HEK293 (cell line): Measurements from ENCODE around the gene ESRRA.
A peak's percentile ranks its signal among the peaks of the same experiment; 100 is the strongest.

ENCODE experiments used
- EGR2 ChIP-seq: fragments of 450-650 bp; formaldehyde crosslinking; IDR thresholded peaks from 2 replicates; pipeline ENCODE4 v1.5.1; 2016; ENCODE audit warnings: low read depth, missing biosample characterization, missing genetic modification characterization
- KLF1 ChIP-seq: fragments of 450-650 bp; formaldehyde crosslinking; IDR thresholded peaks from 2 replicates; pipeline ENCODE4 v1.5.1; 2016; ENCODE audit warnings: missing biosample characterization, missing genetic modification characterization
- KLF7 ChIP-seq: fragments of 450-650 bp; formaldehyde crosslinking; IDR thresholded peaks from 2 replicates; pipeline ENCODE4 v1.5.1; 2016; ENCODE audit warnings: missing biosample characterization, missing genetic modification characterization, borderline replicate concordance
- SETDB1 ChIP-seq: IDR thresholded peaks from one replicate; pipeline ENCODE4 v1.6.1; 2017; ENCODE audit warnings: mild to moderate bottlenecking, low read length, moderate library complexity, mixed read lengths; ENCODE audit not compliant: insufficient read length
- SP2 ChIP-seq: fragments of 450-650 bp; formaldehyde crosslinking; IDR thresholded peaks from 2 replicates; pipeline ENCODE4 v1.5.1; 2016; ENCODE audit warnings: missing biosample characterization, missing genetic modification characterization
- YY2 ChIP-seq: fragments of 450-650 bp; formaldehyde crosslinking; IDR thresholded peaks from 2 replicates; pipeline ENCODE4 v1.5.1; 2016; ENCODE audit warnings: missing biosample characterization, missing genetic modification characterization
- ZBTB8A ChIP-seq: fragments of 450-650 bp; formaldehyde crosslinking; IDR thresholded peaks from 2 replicates; pipeline ENCODE4 v1.5.1; 2016; ENCODE audit warnings: missing biosample characterization, missing genetic modification characterization
- ZNF121 ChIP-seq: fragments of 450-650 bp; formaldehyde crosslinking; IDR thresholded peaks from 2 replicates; pipeline ENCODE4 v1.5.1; 2016; ENCODE audit warnings: missing biosample characterization, missing genetic modification characterization
- ZNF174 ChIP-seq: fragments of 450-650 bp; formaldehyde crosslinking; IDR thresholded peaks from 2 replicates; pipeline ENCODE4 v1.5.0; 2017; ENCODE audit warnings: missing biosample characterization, mild to moderate bottlenecking, missing genetic modification characterization
- ZNF184 ChIP-seq: fragments of 450-650 bp; IDR thresholded peaks from 2 replicates; pipeline ENCODE4 v1.5.1; 2018; ENCODE audit warnings: missing biosample characterization, mild to moderate bottlenecking, missing genetic modification characterization
- ZNF202 ChIP-seq: fragments of 450-650 bp; formaldehyde crosslinking; IDR thresholded peaks from 2 replicates; pipeline ENCODE4 v1.5.1; 2016; ENCODE audit warnings: missing biosample characterization, missing genetic modification characterization, borderline replicate concordance
- ZNF335 ChIP-seq: fragments of 450-650 bp; formaldehyde crosslinking; conservative IDR thresholded peaks from 2 replicates; pipeline ENCODE4 v1.5.1; 2016; ENCODE audit warnings: missing biosample characterization, missing genetic modification characterization
- ZNF350 ChIP-seq: fragments of 450-650 bp; formaldehyde crosslinking; IDR thresholded peaks from 2 replicates; pipeline ENCODE4 v1.5.0; 2017; ENCODE audit warnings: missing biosample characterization, mild to moderate bottlenecking, missing genetic modification characterization
- ZNF514 ChIP-seq: fragments of 450-650 bp; formaldehyde crosslinking; IDR thresholded peaks from 2 replicates; pipeline ENCODE4 v1.5.1; 2016; ENCODE audit warnings: missing biosample characterization, missing genetic modification characterization
- ZNF548 ChIP-seq: fragments of 450-650 bp; formaldehyde crosslinking; IDR thresholded peaks from 2 replicates; pipeline ENCODE4 v1.5.1; 2016; ENCODE audit warnings: missing biosample characterization, missing genetic modification characterization
- ZNF629 ChIP-seq: fragments of 450-650 bp; formaldehyde crosslinking; IDR thresholded peaks from 2 replicates; pipeline ENCODE4 v1.5.1; 2017; ENCODE audit warnings: missing biosample characterization, missing genetic modification characterization
- ZNF660 ChIP-seq: fragments of 450-650 bp; IDR thresholded peaks from 2 replicates; pipeline ENCODE4 v1.5.1; 2018; ENCODE audit warnings: missing biosample characterization, mild to moderate bottlenecking, missing genetic modification characterization
- ZNF670 ChIP-seq: fragments of 450-650 bp; formaldehyde crosslinking; IDR thresholded peaks from 2 replicates; pipeline ENCODE4 v1.5.1; 2016; ENCODE audit warnings: missing biosample characterization, missing genetic modification characterization, low read depth
- ZNF677 ChIP-seq: fragments of 450-650 bp; IDR thresholded peaks from 2 replicates; pipeline ENCODE4 v1.5.0; 2018; ENCODE audit warnings: missing biosample characterization, mild to moderate bottlenecking, missing genetic modification characterization, moderate library complexity
- TF ChIP-seq, protein P1 (sequence below): fragments of 450-650 bp; formaldehyde crosslinking; IDR thresholded peaks from 2 replicates; pipeline ENCODE4 v1.5.1; 2016; ENCODE audit warnings: missing biosample characterization, missing genetic modification characterization
- TF ChIP-seq, protein P2 (sequence below): fragments of 450-650 bp; formaldehyde crosslinking; IDR thresholded peaks from 2 replicates; pipeline ENCODE4 v1.5.1; 2017; ENCODE audit warnings: missing biosample characterization, missing genetic modification characterization
- TF ChIP-seq, protein P3 (sequence below): fragments of 450-650 bp; formaldehyde crosslinking; IDR thresholded peaks from 2 replicates; pipeline ENCODE4 v1.5.1; 2016; ENCODE audit warnings: missing biosample characterization, missing genetic modification characterization
- TF ChIP-seq, protein P4 (sequence below): sonication (generic); formaldehyde crosslinking; IDR thresholded peaks from 2 replicates; pipeline ENCODE4 v1.8.1; 2022; ENCODE audit warnings: mild to moderate bottlenecking, moderate library complexity, missing genetic modification reagents
- TF ChIP-seq, protein P5 (sequence below): fragments of 450-650 bp; IDR thresholded peaks from 2 replicates; pipeline ENCODE4 v1.5.1; 2018; ENCODE audit warnings: missing biosample characterization, mild to moderate bottlenecking, missing genetic modification characterization
- TF ChIP-seq, protein P6 (sequence below): fragments of 450-650 bp; formaldehyde crosslinking; IDR thresholded peaks from 2 replicates; pipeline ENCODE4 v1.5.1; 2017; ENCODE audit warnings: missing biosample characterization, missing genetic modification characterization
- TF ChIP-seq, protein P7 (sequence below): fragments of 450-650 bp; formaldehyde crosslinking; IDR thresholded peaks from 2 replicates; pipeline ENCODE4 v1.5.1; 2016; ENCODE audit warnings: missing biosample characterization, missing genetic modification characterization
- TF ChIP-seq, protein P8 (sequence below): fragments of 450-650 bp; formaldehyde crosslinking; IDR thresholded peaks from 2 replicates; pipeline ENCODE4 v1.5.1; 2016; ENCODE audit warnings: missing biosample characterization, missing genetic modification characterization

Gene ESRRA

DNA sequence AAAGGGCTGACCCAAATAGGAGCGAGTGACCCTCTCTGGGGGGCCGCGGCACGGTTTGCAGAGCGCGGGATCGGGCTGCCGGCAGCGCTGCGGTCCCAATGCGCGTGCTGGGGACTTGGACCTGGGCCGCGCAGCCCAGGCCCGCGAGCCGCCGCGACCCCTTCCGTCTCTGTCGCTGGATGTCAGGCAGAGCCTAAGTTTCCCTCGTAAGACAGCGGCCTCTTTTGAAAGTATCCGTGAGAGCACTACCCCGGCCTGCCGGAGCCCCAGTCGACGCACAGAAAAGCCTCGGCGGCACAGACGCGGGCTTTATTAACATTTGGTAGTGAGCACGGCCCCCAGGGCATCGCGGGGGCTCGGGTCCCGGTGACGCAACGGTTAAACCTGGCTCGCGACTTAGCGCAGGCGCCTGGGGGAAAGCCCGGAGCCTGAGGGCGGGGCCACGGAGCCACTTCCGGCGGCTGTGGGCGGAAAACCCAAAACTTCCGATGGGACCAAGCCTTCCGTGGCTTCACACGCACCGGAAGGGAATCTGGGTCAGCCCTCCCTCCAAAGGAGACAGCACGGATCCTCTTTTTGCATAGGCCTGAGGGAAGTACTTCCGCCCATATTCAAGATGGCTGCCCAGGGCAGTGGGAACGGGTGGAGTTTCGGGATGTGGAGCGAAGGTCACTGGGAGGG is 35.6 kb upstream of the ESRRA start (continued):
- no peak for TF ChIP-seq ZNF202 (tag by site-specific recombination)
- TF ChIP-seq ZNF184, result no peak
- no peak for TF ChIP-seq ZNF548 (tag by site-specific recombination)
- TF ChIP-seq SP2, result peak; percentile 97
- TF ChIP-seq, protein P1, sequence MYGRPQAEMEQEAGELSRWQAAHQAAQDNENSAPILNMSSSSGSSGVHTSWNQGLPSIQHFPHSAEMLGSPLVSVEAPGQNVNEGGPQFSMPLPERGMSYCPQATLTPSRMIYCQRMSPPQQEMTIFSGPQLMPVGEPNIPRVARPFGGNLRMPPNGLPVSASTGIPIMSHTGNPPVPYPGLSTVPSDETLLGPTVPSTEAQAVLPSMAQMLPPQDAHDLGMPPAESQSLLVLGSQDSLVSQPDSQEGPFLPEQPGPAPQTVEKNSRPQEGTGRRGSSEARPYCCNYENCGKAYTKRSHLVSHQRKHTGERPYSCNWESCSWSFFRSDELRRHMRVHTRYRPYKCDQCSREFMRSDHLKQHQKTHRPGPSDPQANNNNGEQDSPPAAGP, result no peak
- TF ChIP-seq, protein P2, sequence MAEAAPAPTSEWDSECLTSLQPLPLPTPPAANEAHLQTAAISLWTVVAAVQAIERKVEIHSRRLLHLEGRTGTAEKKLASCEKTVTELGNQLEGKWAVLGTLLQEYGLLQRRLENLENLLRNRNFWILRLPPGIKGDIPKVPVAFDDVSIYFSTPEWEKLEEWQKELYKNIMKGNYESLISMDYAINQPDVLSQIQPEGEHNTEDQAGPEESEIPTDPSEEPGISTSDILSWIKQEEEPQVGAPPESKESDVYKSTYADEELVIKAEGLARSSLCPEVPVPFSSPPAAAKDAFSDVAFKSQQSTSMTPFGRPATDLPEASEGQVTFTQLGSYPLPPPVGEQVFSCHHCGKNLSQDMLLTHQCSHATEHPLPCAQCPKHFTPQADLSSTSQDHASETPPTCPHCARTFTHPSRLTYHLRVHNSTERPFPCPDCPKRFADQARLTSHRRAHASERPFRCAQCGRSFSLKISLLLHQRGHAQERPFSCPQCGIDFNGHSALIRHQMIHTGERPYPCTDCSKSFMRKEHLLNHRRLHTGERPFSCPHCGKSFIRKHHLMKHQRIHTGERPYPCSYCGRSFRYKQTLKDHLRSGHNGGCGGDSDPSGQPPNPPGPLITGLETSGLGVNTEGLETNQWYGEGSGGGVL (tag by site-specific recombination), result no peak
- TF ChIP-seq EGR2, result peak; percentile 60; the same call in 1 of the 2 replicates
- peak; percentile 52 for TF ChIP-seq ZNF660 (tag by site-specific recombination)
- TF ChIP-seq ZNF629 (tag by site-specific recombination), result peak; percentile 85
- no peak for TF ChIP-seq SETDB1
- no peak for TF ChIP-seq ZNF670 (tag by site-specific recombination)
- TF ChIP-seq ZNF350 (tag by site-specific recombination), result no peak
- TF ChIP-seq, protein P3, sequence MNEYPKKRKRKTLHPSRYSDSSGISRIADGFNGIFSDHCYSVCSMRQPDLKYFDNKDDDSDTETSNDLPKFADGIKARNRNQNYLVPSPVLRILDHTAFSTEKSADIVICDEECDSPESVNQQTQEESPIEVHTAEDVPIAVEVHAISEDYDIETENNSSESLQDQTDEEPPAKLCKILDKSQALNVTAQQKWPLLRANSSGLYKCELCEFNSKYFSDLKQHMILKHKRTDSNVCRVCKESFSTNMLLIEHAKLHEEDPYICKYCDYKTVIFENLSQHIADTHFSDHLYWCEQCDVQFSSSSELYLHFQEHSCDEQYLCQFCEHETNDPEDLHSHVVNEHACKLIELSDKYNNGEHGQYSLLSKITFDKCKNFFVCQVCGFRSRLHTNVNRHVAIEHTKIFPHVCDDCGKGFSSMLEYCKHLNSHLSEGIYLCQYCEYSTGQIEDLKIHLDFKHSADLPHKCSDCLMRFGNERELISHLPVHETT (tag by site-specific recombination), result peak; percentile 45; the same call in 1 of the 2 replicates
- peak; percentile 51; the same call in 1 of the 2 replicates for TF ChIP-seq ZBTB8A (tag by site-specific recombination)
- TF ChIP-seq, protein P4, sequence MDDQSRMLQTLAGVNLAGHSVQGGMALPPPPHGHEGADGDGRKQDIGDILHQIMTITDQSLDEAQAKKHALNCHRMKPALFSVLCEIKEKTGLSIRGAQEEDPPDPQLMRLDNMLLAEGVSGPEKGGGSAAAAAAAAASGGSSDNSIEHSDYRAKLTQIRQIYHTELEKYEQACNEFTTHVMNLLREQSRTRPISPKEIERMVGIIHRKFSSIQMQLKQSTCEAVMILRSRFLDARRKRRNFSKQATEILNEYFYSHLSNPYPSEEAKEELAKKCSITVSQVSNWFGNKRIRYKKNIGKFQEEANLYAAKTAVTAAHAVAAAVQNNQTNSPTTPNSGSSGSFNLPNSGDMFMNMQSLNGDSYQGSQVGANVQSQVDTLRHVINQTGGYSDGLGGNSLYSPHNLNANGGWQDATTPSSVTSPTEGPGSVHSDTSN (CRISPR knock-in tag), result 0 out of 2 replicates have a peak, but pooled peaks have one; percentile 34
- no peak for TF ChIP-seq ZNF174 (tag by site-specific recombination)
- TF ChIP-seq KLF1 (tag by site-specific recombination), result no peak
- TF ChIP-seq, protein P5, sequence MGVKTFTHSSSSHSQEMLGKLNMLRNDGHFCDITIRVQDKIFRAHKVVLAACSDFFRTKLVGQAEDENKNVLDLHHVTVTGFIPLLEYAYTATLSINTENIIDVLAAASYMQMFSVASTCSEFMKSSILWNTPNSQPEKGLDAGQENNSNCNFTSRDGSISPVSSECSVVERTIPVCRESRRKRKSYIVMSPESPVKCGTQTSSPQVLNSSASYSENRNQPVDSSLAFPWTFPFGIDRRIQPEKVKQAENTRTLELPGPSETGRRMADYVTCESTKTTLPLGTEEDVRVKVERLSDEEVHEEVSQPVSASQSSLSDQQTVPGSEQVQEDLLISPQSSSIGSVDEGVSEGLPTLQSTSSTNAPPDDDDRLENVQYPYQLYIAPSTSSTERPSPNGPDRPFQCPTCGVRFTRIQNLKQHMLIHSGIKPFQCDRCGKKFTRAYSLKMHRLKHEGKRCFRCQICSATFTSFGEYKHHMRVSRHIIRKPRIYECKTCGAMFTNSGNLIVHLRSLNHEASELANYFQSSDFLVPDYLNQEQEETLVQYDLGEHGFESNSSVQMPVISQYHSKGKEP, result 0 out of 2 replicates have a peak, but pooled peaks have one; percentile 3
- TF ChIP-seq, protein P6, sequence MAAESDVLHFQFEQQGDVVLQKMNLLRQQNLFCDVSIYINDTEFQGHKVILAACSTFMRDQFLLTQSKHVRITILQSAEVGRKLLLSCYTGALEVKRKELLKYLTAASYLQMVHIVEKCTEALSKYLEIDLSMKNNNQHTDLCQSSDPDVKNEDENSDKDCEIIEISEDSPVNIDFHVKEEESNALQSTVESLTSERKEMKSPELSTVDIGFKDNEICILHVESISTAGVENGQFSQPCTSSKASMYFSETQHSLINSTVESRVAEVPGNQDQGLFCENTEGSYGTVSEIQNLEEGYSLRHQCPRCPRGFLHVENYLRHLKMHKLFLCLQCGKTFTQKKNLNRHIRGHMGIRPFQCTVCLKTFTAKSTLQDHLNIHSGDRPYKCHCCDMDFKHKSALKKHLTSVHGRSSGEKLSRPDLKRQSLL, result no peak
- no peak for TF ChIP-seq ZNF514 (tag by site-specific recombination)
- TF ChIP-seq, protein P7, sequence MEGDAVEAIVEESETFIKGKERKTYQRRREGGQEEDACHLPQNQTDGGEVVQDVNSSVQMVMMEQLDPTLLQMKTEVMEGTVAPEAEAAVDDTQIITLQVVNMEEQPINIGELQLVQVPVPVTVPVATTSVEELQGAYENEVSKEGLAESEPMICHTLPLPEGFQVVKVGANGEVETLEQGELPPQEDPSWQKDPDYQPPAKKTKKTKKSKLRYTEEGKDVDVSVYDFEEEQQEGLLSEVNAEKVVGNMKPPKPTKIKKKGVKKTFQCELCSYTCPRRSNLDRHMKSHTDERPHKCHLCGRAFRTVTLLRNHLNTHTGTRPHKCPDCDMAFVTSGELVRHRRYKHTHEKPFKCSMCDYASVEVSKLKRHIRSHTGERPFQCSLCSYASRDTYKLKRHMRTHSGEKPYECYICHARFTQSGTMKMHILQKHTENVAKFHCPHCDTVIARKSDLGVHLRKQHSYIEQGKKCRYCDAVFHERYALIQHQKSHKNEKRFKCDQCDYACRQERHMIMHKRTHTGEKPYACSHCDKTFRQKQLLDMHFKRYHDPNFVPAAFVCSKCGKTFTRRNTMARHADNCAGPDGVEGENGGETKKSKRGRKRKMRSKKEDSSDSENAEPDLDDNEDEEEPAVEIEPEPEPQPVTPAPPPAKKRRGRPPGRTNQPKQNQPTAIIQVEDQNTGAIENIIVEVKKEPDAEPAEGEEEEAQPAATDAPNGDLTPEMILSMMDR (tag by site-specific recombination), result 0 out of 2 replicates have a peak, but pooled peaks have one; percentile 25
- TF ChIP-seq ZNF677 (tag by site-specific recombination), result no peak
- TF ChIP-seq, protein P8, sequence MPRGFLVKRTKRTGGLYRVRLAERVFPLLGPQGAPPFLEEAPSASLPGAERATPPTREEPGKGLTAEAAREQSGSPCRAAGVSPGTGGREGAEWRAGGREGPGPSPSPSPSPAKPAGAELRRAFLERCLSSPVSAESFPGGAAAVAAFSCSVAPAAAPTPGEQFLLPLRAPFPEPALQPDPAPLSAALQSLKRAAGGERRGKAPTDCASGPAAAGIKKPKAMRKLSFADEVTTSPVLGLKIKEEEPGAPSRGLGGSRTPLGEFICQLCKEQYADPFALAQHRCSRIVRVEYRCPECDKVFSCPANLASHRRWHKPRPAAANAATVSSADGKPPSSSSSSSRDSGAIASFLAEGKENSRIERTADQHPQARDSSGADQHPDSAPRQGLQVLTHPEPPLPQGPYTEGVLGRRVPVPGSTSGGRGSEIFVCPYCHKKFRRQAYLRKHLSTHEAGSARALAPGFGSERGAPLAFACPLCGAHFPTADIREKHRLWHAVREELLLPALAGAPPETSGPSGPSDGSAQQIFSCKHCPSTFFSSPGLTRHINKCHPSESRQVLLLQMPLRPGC (tag by site-specific recombination), result no peak
- TF ChIP-seq ZNF121 (tag by site-specific recombination), result peak; percentile 68
- peak; percentile 75 for TF ChIP-seq YY2 (tag by site-specific recombination)
- TF ChIP-seq KLF7 (tag by site-specific recombination), result peak; percentile 55
- peak; percentile 79 for TF ChIP-seq ZNF335 (tag by site-specific recombination)
